Omental fat pad (tissue), 4 donors: ENCODE data around the gene USP43. TPM values are rescaled to one million over a fixed set of nuclear protein-coding genes. Genes with fewer than 3 reads are reported as not detected.
A peak's percentile ranks its signal among the peaks of the same experiment; 100 is the strongest.
"Not testable (repeated sequence)": the region's sequence is repeated elsewhere in the genome, so short reads cannot be mapped to it uniquely, and the experiment has no call there.

ENCODE experiments used
- ATAC-seq: fragments of 150-250 bp; one replicate; pipeline ENCODE4 v1.9.1; 2016; ENCODE audit warnings: mild to moderate bottlenecking, moderate library complexity; ENCODE audit not compliant: low FRiP score
- DNase-seq: peaks from one replicate; pipeline ENCODE4 v3.0.0-alpha.2; 2019; ENCODE audit warnings: low spot score
- CTCF ChIP-seq, 3 donors: fragments of 450-650 bp; IDR thresholded peaks; one replicate each; pipeline ENCODE4 v1.5.1; 2016 to 2017; ENCODE audit warnings: antibody characterized with exemption in 3 of 3, mild to moderate bottlenecking in 3 of 3, moderate library complexity in 2 of 3
- total RNA-seq, 4 donors: library from RNA; depleted of rRNA; stranded (reverse); fragments of >200 nt; gene quantifications; one replicate each; pipeline ENCODE4 v1.1.0, GENCODE V29; 2016

The USP43 gene
- total RNA-seq, 4 donors from 2014 or later: 0.72 to 1.3 (median 0.88) TPM; not detected in 1

GRCh38 chr17:9645851-9646545, 681 bp downstream of the USP43 start:
- ATAC-seq: peak; percentile 48
- no peak for TF ChIP-seq CTCF (IDR thresholded peaks at IDR 0.05)
- no peak for DNase-seq

GRCh38 chr17:9646546-9646885, 1.2 kb downstream of the USP43 start:
- ATAC-seq (no peak), DNase-seq (no peak)
- TF ChIP-seq CTCF (IDR thresholded peaks at IDR 0.05): no peak

- TF ChIP-seq CTCF (IDR thresholded peaks at IDR 0.05): no peak
- ATAC-seq (no peak), DNase-seq (no peak)
These were observed 1.7 kb downstream of the USP43 start for GRCh38 chr17:9647014-9647413.

GRCh38 chr17:9648521-9649110, 3.3 kb downstream of the USP43 start:
- no peak for TF ChIP-seq CTCF (IDR thresholded peaks at IDR 0.05)
- DNase-seq (no peak), ATAC-seq (no peak)

- DNase-seq: no peak
These were observed 13.4 kb downstream of the USP43 start for GRCh38 chr17:9658593-9659211.

GRCh38 chr17:9661027-9661426, 15.7 kb downstream of the USP43 start:
- ATAC-seq: no peak
- TF ChIP-seq CTCF (IDR thresholded peaks at IDR 0.05): no peak
- no peak for DNase-seq

More at GRCh38 chr17:9658593-9659211, 13.4 kb downstream of the USP43 start:
- no peak for ATAC-seq
- no peak for TF ChIP-seq CTCF (IDR thresholded peaks at IDR 0.05)

- DNase-seq, ATAC-seq: not testable (repeated sequence)
These were observed 18.2 kb downstream of the USP43 start for GRCh38 chr17:9663511-9663910.
